Prostate gland (tissue), 2 donors: Measurements from ENCODE around the gene BARHL2.

Experiments
- POLR2A ChIP-seq: fragments of 450-650 bp; IDR thresholded peaks from one replicate; pipeline ENCODE4 v1.6.1; 2016; ENCODE audit warnings: antibody characterized with exemption, mild to moderate bottlenecking
- TF ChIP-seq, protein P1 (sequence below), 4 experiments: fragments of 200-600 bp in 2 of 4; fragments of 450-650 bp in 2 of 4; sonication (generic) in 2 of 4; IDR thresholded peaks; 1 replicate in 3 of 4; 2 replicates in 1 of 4; pipeline ENCODE4 v1.5.1; 2016 to 2019; ENCODE audit warnings: antibody characterized with exemption in 4 of 4, mild to moderate bottlenecking in 2 of 4, moderate library complexity in 2 of 4

DNA sequence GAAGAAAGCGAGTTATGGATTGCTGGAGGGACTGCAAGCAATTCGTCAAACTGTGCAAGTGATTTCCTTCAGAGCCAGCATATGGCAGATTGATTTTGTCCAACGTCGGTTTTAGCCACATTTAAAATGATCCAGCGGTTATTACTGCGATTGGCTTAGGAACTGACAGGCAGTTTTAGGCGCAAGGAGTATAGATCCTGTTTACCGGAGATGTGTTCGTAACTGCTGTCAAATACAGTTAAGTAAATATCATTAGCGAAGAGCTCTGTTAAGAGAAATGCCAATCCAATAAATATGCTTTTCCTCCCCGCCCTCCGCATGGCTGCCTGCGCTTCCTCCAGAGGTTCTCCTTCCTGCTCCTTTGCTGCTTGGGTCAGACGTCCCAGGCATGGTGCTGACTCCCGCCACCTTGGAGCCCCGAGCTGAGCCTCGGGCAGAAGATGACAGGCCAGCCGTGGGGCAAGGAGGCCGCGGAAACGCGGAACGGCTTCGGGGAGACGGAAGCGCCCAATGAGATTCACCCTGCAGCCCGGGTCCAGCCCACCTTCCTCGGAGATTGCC is 9.4 kb upstream of the BARHL2 start:
- TF ChIP-seq, protein P1, sequence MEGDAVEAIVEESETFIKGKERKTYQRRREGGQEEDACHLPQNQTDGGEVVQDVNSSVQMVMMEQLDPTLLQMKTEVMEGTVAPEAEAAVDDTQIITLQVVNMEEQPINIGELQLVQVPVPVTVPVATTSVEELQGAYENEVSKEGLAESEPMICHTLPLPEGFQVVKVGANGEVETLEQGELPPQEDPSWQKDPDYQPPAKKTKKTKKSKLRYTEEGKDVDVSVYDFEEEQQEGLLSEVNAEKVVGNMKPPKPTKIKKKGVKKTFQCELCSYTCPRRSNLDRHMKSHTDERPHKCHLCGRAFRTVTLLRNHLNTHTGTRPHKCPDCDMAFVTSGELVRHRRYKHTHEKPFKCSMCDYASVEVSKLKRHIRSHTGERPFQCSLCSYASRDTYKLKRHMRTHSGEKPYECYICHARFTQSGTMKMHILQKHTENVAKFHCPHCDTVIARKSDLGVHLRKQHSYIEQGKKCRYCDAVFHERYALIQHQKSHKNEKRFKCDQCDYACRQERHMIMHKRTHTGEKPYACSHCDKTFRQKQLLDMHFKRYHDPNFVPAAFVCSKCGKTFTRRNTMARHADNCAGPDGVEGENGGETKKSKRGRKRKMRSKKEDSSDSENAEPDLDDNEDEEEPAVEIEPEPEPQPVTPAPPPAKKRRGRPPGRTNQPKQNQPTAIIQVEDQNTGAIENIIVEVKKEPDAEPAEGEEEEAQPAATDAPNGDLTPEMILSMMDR (IDR thresholded peaks at IDR 0.05) = no peak
- TF ChIP-seq POLR2A = no peak
